Esophagus muscularis mucosa (tissue), 4 donors: ENCODE measurements around the gene FAM20A. TPM values are rescaled to one million over a fixed set of nuclear protein-coding genes. Genes with fewer than 3 reads are reported as not detected.

Experiments used
- DNase-seq: peaks from one replicate; pipeline ENCODE4 v3.0.0-alpha.2; 2017; ENCODE audit errors: extremely low spot score
- H3K27ac ChIP-seq, 4 donors: fragments of 200-600 bp; sonication (generic); replicated peaks in 1 of 4; 1 replicate in 3 of 4; 2 replicates in 1 of 4; pipeline ENCODE4 v1.5.1; 2016 to 2019; ENCODE audit warnings: mild to moderate bottlenecking in 1 of 4
- H3K27me3 ChIP-seq, 4 donors: fragments of 200-600 bp; sonication (generic); one replicate each; pipeline versions ENCODE4 v1.5.1 to v1.6.0; 2016 to 2019
- H3K36me3 ChIP-seq, 4 donors: fragments of 200-600 bp; sonication (generic); one replicate each; pipeline ENCODE4 v1.5.1; 2016 to 2019
- H3K4me1 ChIP-seq, 4 donors: fragments of 200-600 bp; sonication (generic); one replicate each; pipeline ENCODE4 v1.5.1; 2016 to 2019
- H3K4me3 ChIP-seq, 4 donors: fragments of 200-600 bp; sonication (generic); 1 replicate in 2 of 4; 2 replicates in 2 of 4; pipeline ENCODE4 v1.5.1; 2016 to 2019; ENCODE audit warnings: mild to moderate bottlenecking in 4 of 4, moderate library complexity in 1 of 4
- H3K9me3 ChIP-seq, 4 donors: fragments of 200-600 bp; sonication (generic); 1 replicate in 3 of 4; 2 replicates in 1 of 4; pipeline ENCODE4 v1.5.1; 2016 to 2019
- CTCF ChIP-seq, 3 experiments: fragments of 200-600 bp in 2 of 3; fragments of 450-650 bp in 1 of 3; sonication (generic) in 2 of 3; IDR thresholded peaks; one replicate each; pipeline ENCODE4 v1.5.1; 2017 to 2019; ENCODE audit warnings: antibody characterized with exemption in 3 of 3, mild to moderate bottlenecking in 2 of 3, moderate library complexity in 1 of 3
- EP300 ChIP-seq: sonication (generic); formaldehyde crosslinking; IDR thresholded peaks from one replicate; pipeline ENCODE4 v1.6.1; 2017; ENCODE audit warnings: antibody characterized with exemption
- POLR2A ChIP-seq: fragments of 450-650 bp; IDR thresholded peaks from one replicate; pipeline ENCODE4 v1.6.1; 2017; ENCODE audit warnings: antibody characterized with exemption, moderate library complexity, mild to moderate bottlenecking, low read depth
- POLR2AphosphoS5 ChIP-seq, 2 donors: sonication (generic); formaldehyde crosslinking; IDR thresholded peaks; one replicate each; pipeline ENCODE4 v1.6.1; 2017; ENCODE audit warnings: antibody characterized with exemption in 2 of 2
- WGBS: methylation state at CpG from one replicate; pipeline ENCODE4 v1.1.5; 2018; 5-methylcytosine and 5-hydroxymethylcytosine counted together
- intact Hi-C: fragments of 100-400 bp; cut with DNase I; formaldehyde crosslinking; loops from one replicate; pipeline ENCODE4 v1.15.1; 2023
- total RNA-seq, 4 donors: library from RNA; depleted of rRNA; stranded (reverse); fragments of >200 nt; gene quantifications; one replicate each; pipeline versions ENCODE4 v1.1.0 to v1.2.1, GENCODE V29; 2016

FAM20A gene
- total RNA-seq, 4 donors from 2014 or later, result 1.7 to 21.2 (median 3.2) TPM

- no peak for DNase-seq
- no peaks in the 10 kb centered on the region for H3K9me3 ChIP-seq
- H3K4me3 ChIP-seq, result no peak overlapping the region
- peaks cover 0 to 11% (median 3%) of the 10 kb centered on the region in 4 donors for H3K4me1 ChIP-seq
- H3K27ac ChIP-seq, result no peak overlapping the region
- no peak for TF ChIP-seq POLR2AphosphoS5 (IDR thresholded peaks at IDR 0.05)
- TF ChIP-seq CTCF (IDR thresholded peaks at IDR 0.05), result no peak
- no peak for TF ChIP-seq EP300
- TF ChIP-seq POLR2A, result no peak
- intact Hi-C loops, result no loop called here
- H3K36me3 ChIP-seq, result peaks cover 0 to 14% (median 0%) of the 10 kb centered on the region in 4 donors
- H3K27me3 ChIP-seq, result no peaks in the 10 kb centered on the region
- 17% methylated on average over 1 of the region's 1 CpG for WGBS
Measured at GRCh38 chr17:68559316-68559715, 41.9 kb downstream of the FAM20A start.

GRCh38 chr17:68556551-68556950 is 44.6 kb downstream of the FAM20A start:
- Histone ChIP-seq H3K4me3 (no peak overlapping the region), H3K27me3 (no peaks in the 10 kb centered on the region), H3K27ac (no peak overlapping the region), H3K4me1 (peaks cover 0 to 9% (median 1%) of the 10 kb centered on the region in 4 donors), H3K36me3 (peaks cover 0 to 18% (median 0%) of the 10 kb centered on the region in 4 donors), H3K9me3 (no peaks in the 10 kb centered on the region)
- 93% methylated on average over 4 of the region's 4 CpGs for WGBS
- no peak for DNase-seq
- no peak for TF ChIP-seq POLR2AphosphoS5 (IDR thresholded peaks at IDR 0.05)
- no peak for TF ChIP-seq EP300
- TF ChIP-seq POLR2A, result no peak
- TF ChIP-seq CTCF (IDR thresholded peaks at IDR 0.05), result no peak
- intact Hi-C loops, result no loop called here

GRCh38 chr17:68544111-68544915 is 56.9 kb downstream of the FAM20A start:
- no peak for DNase-seq
- TF ChIP-seq EP300 (no peak), POLR2AphosphoS5 (IDR thresholded peaks at IDR 0.05) (no peak), CTCF (IDR thresholded peaks at IDR 0.05) (no peak), POLR2A (no peak)
- WGBS, result 70% methylated on average over 12 of the region's 12 CpGs
- H3K27me3 ChIP-seq, result no peaks in the 10 kb centered on the region
- peaks cover 0 to 11% (median 0%) of the 10 kb centered on the region in 4 donors for H3K4me1 ChIP-seq
- intact Hi-C loops, result no loop called here
- peaks cover 8 to 22% (median 18%) of the 10 kb centered on the region in 4 donors for H3K36me3 ChIP-seq
- no peak overlapping the region for H3K27ac ChIP-seq
- H3K9me3 ChIP-seq, result no peaks in the 10 kb centered on the region
- H3K4me3 ChIP-seq, result no peak overlapping the region

- H3K27me3 ChIP-seq, result no peaks in the 10 kb centered on the region
- no peaks in the 10 kb centered on the region for H3K9me3 ChIP-seq
- peaks cover 13 to 34% (median 32%) of the 10 kb centered on the region in 4 donors for H3K36me3 ChIP-seq
- peaks cover 0 to 11% (median 0%) of the 10 kb centered on the region in 4 donors for H3K4me1 ChIP-seq
- H3K4me3 ChIP-seq, result no peak overlapping the region
- TF ChIP-seq POLR2A (no peak), EP300 (no peak), CTCF (IDR thresholded peaks at IDR 0.05) (no peak), POLR2AphosphoS5 (IDR thresholded peaks at IDR 0.05) (no peak)
- 93% methylated on average over 13 of the region's 13 CpGs for WGBS
- DNase-seq, result no peak
- intact Hi-C loops, result no loop called here
- H3K27ac ChIP-seq, result no peak overlapping the region
Measured at GRCh38 chr17:68542698-68543463, 58.3 kb downstream of the FAM20A start.
